ENCODE measurements around the gene LHPP. TPM values are rescaled to one million over a fixed set of nuclear protein-coding genes. Genes with fewer than 3 reads are reported as not detected.
"Not testable (repeated sequence)": the region's sequence is repeated elsewhere in the genome, so short reads cannot be mapped to it uniquely, and the experiment has no call there.

Gene LHPP
- total and polyA plus RNA-seq, 2 experiments from 2014 or later: 19.1 to 40.6 TPM

GRCh38 chr10:124425227-124425962, 36.2 kb upstream of the LHPP start:
- no peak for TF ChIP-seq CTCF (IDR thresholded peaks at IDR 0.05; ENCODE audit: low read depth, low read length)
- peaks cover 18% of the 10 kb centered on the region for H3K27me3 ChIP-seq
- H3K36me3 ChIP-seq: no peaks in the 10 kb centered on the region
- H3K4me3 ChIP-seq: no peak overlapping the region
- no peak for DNase-seq (ENCODE audit: low read depth in 1 of 2, low spot score in 1 of 2)
- H3K27ac ChIP-seq: no peak overlapping the region
- H3K4me1 ChIP-seq (ENCODE audit: low read depth): no peaks in the 10 kb centered on the region
- H3K9me3 ChIP-seq (ENCODE audit: low read depth): no peaks in the 10 kb centered on the region

- no peak overlapping the region for H3K4me3 ChIP-seq
- H3K27ac ChIP-seq: no peak overlapping the region
- H3K9me3 ChIP-seq (ENCODE audit: low read depth): no peaks in the 10 kb centered on the region
- no peaks in the 10 kb centered on the region for H3K27me3 ChIP-seq
- no peak for DNase-seq (ENCODE audit: low read depth in 1 of 2, low spot score in 1 of 2)
- no peak for TF ChIP-seq CTCF (IDR thresholded peaks at IDR 0.05; ENCODE audit: low read depth, low read length)
- no peaks in the 10 kb centered on the region for H3K36me3 ChIP-seq
- no peaks in the 10 kb centered on the region for H3K4me1 ChIP-seq (ENCODE audit: low read depth)
These were observed 33.3 kb upstream of the LHPP start for GRCh38 chr10:124428207-124428777.

GRCh38 chr10:124429576-124429975, 32.0 kb upstream of the LHPP start:
- no peaks in the 10 kb centered on the region for H3K36me3 ChIP-seq
- no peaks in the 10 kb centered on the region for H3K4me1 ChIP-seq (ENCODE audit: low read depth)
- H3K27ac ChIP-seq: no peak overlapping the region
- no peak overlapping the region for H3K4me3 ChIP-seq
- H3K27me3 ChIP-seq: no peaks in the 10 kb centered on the region
- DNase-seq (ENCODE audit: low read depth in 1 of 2, low spot score in 1 of 2): no peak
- no peak for TF ChIP-seq CTCF (IDR thresholded peaks at IDR 0.05; ENCODE audit: low read depth, low read length)
- H3K9me3 ChIP-seq (ENCODE audit: low read depth): no peaks in the 10 kb centered on the region

- Histone ChIP-seq H3K4me3 (no peak overlapping the region), H3K27me3 (no peaks in the 10 kb centered on the region), H3K27ac (no peak overlapping the region), H3K36me3 (no peaks in the 10 kb centered on the region), H3K4me1 (ENCODE audit: low read depth) (no peaks in the 10 kb centered on the region), H3K9me3 (ENCODE audit: low read depth) (no peaks in the 10 kb centered on the region)
- no peak for DNase-seq (ENCODE audit: low read depth in 1 of 2, low spot score in 1 of 2)
- no peak for TF ChIP-seq CTCF (IDR thresholded peaks at IDR 0.05; ENCODE audit: low read depth, low read length)
These were observed 31.5 kb upstream of the LHPP start for GRCh38 chr10:124430077-124430476.

GRCh38 chr10:124433461-124433860, 28.2 kb upstream of the LHPP start:
- Histone ChIP-seq H3K27me3 (no peaks in the 10 kb centered on the region), H3K4me1 (ENCODE audit: low read depth) (no peaks in the 10 kb centered on the region), H3K9me3 (ENCODE audit: low read depth) (no peaks in the 10 kb centered on the region), H3K4me3 (no peak overlapping the region), H3K36me3 (no peaks in the 10 kb centered on the region), H3K27ac (no peak overlapping the region)
- no peak for TF ChIP-seq CTCF (IDR thresholded peaks at IDR 0.05; ENCODE audit: low read depth, low read length)
- DNase-seq (ENCODE audit: low read depth in 1 of 2, low spot score in 1 of 2): no peak

GRCh38 chr10:124435683-124436082, 25.9 kb upstream of the LHPP start:
- not testable (repeated sequence) for H3K9me3 ChIP-seq (ENCODE audit: low read depth); H3K4me3 ChIP-seq; H3K27ac ChIP-seq; H3K4me1 ChIP-seq (ENCODE audit: low read depth); H3K36me3 ChIP-seq; DNase-seq (ENCODE audit: low read depth in 1 of 2, low spot score in 1 of 2); H3K27me3 ChIP-seq
